Subcutaneous abdominal adipose tissue (tissue), 5 donors: Measurements from ENCODE around the gene TC2N.
"Not testable (repeated sequence)": the region's sequence is repeated elsewhere in the genome, so short reads cannot be mapped to it uniquely, and the experiment has no call there.

Experiments used
- H3K27ac ChIP-seq: one replicate; pipeline ENCODE4 v1.7.0; 2013; ENCODE audit warnings: low read depth, mild to moderate bottlenecking, inconsistent platforms, low read length, moderate library complexity
- H3K27me3 ChIP-seq, 5 donors: one replicate each; pipeline ENCODE4 v1.7.0; 2013; ENCODE audit warnings: low read length in 5 of 5, inconsistent platforms in 1 of 5; ENCODE audit not compliant: control insufficient read depth in 5 of 5, insufficient read depth in 4 of 5
- H3K36me3 ChIP-seq, 5 donors: one replicate each; pipeline ENCODE4 v1.7.0; 2013; ENCODE audit warnings: low read length in 5 of 5; ENCODE audit not compliant: control insufficient read depth in 5 of 5, insufficient read depth in 5 of 5
- H3K4me1 ChIP-seq, 5 donors: one replicate each; pipeline ENCODE4 v1.7.0; 2013; ENCODE audit warnings: low read length in 5 of 5, mild to moderate bottlenecking in 3 of 5, moderate library complexity in 1 of 5; ENCODE audit not compliant: control insufficient read depth in 5 of 5, insufficient read depth in 5 of 5
- H3K4me3 ChIP-seq, 5 donors: one replicate each; pipeline ENCODE4 v1.7.0; 2013; ENCODE audit warnings: low read length in 5 of 5, low read depth in 1 of 5
- H3K9ac ChIP-seq, 5 donors: one replicate each; pipeline ENCODE4 v1.7.0; 2013; ENCODE audit warnings: low read length in 5 of 5, mild to moderate bottlenecking in 4 of 5, moderate library complexity in 3 of 5
- H3K9me3 ChIP-seq, 5 donors: one replicate each; pipeline ENCODE4 v1.7.0; 2013; ENCODE audit warnings: low read length in 5 of 5; ENCODE audit not compliant: control insufficient read depth in 5 of 5
- donor health status: healthy.
- donor health status: healthy.
- donor health status: healthy.
- donor health status: healthy.
- donor health status: healthy.

TC2N gene

GRCh38 chr14:91827746-91828145 is 39.6 kb downstream of the TC2N start:
- no peak overlapping the region for H3K9ac ChIP-seq
- H3K36me3 ChIP-seq, result no peaks in the 10 kb centered on the region
- no peak overlapping the region for H3K27ac ChIP-seq
- no peak overlapping the region for H3K4me3 ChIP-seq
- peaks cover 0 to 7% (median 4%) of the 10 kb centered on the region in 5 donors for H3K9me3 ChIP-seq
- H3K4me1 ChIP-seq, result no peaks in the 10 kb centered on the region
- H3K27me3 ChIP-seq, result no peaks in the 10 kb centered on the region

GRCh38 chr14:91817566-91818325 is 49.6 kb downstream of the TC2N start:
- Histone ChIP-seq H3K9me3 (peaks cover 0 to 3% (median 0%) of the 10 kb centered on the region in 5 donors), H3K36me3 (no peaks in the 10 kb centered on the region), H3K4me1 (no peaks in the 10 kb centered on the region), H3K27me3 (no peaks in the 10 kb centered on the region), H3K9ac (no peak overlapping the region), H3K27ac (no peak overlapping the region), H3K4me3 (no peak overlapping the region)

- H3K4me1 ChIP-seq, result no peaks in the 10 kb centered on the region
- H3K27me3 ChIP-seq, result no peaks in the 10 kb centered on the region
- H3K9ac ChIP-seq, result no peak overlapping the region
- H3K27ac ChIP-seq, result no peak overlapping the region
- H3K9me3 ChIP-seq, result peaks cover 3 to 12% (median 8%) of the 10 kb centered on the region in 5 donors
- H3K4me3 ChIP-seq, result no peak overlapping the region
- H3K36me3 ChIP-seq, result peaks cover 0 to 8% (median 0%) of the 10 kb centered on the region in 5 donors
These were observed 53.0 kb downstream of the TC2N start for GRCh38 chr14:91814317-91814716.

GRCh38 chr14:91810699-91811098 is 56.6 kb downstream of the TC2N start:
- H3K36me3 ChIP-seq, result peaks cover 0 to 16% (median 3%) of the 10 kb centered on the region in 5 donors
- H3K4me3 ChIP-seq, result no peak overlapping the region
- peaks cover 0 to 30% (median 18%) of the 10 kb centered on the region in 5 donors for H3K9me3 ChIP-seq
- no peaks in the 10 kb centered on the region for H3K4me1 ChIP-seq
- H3K9ac ChIP-seq, result no peak overlapping the region
- H3K27ac ChIP-seq, result no peak overlapping the region
- H3K27me3 ChIP-seq, result no peaks in the 10 kb centered on the region

GRCh38 chr14:91806716-91807115 is 60.6 kb downstream of the TC2N start:
- peaks cover 0 to 15% (median 3%) of the 10 kb centered on the region in 5 donors for H3K36me3 ChIP-seq
- no peaks in the 10 kb centered on the region for H3K27me3 ChIP-seq
- H3K4me3 ChIP-seq, result peak overlapping the region in 2 of 5 donors; percentile 7 to 29
- no peak overlapping the region for H3K27ac ChIP-seq
- H3K9me3 ChIP-seq, result peaks cover 0 to 30% (median 21%) of the 10 kb centered on the region in 5 donors
- H3K4me1 ChIP-seq, result no peaks in the 10 kb centered on the region
- no peak overlapping the region for H3K9ac ChIP-seq

GRCh38 chr14:91806094-91806493 is 61.2 kb downstream of the TC2N start:
- H3K9me3 ChIP-seq, result peaks cover 0 to 29% (median 21%) of the 10 kb centered on the region in 5 donors
- not testable (repeated sequence) for H3K4me1 ChIP-seq, H3K9ac ChIP-seq, H3K27ac ChIP-seq, H3K4me3 ChIP-seq, H3K27me3 ChIP-seq
- H3K36me3 ChIP-seq, result peaks cover 0 to 11% (median 3%) of the 10 kb centered on the region in 5 donors

- no peaks in the 10 kb centered on the region for H3K27me3 ChIP-seq
- peaks cover 0 to 8% (median 3%) of the 10 kb centered on the region in 5 donors for H3K36me3 ChIP-seq
- no peak overlapping the region for H3K4me3 ChIP-seq
- no peak overlapping the region for H3K9ac ChIP-seq
- no peak overlapping the region for H3K27ac ChIP-seq
- H3K4me1 ChIP-seq, result no peaks in the 10 kb centered on the region
- H3K9me3 ChIP-seq, result peaks cover 0 to 26% (median 20%) of the 10 kb centered on the region in 5 donors
These were observed 61.7 kb downstream of the TC2N start for GRCh38 chr14:91805659-91806058.

- peaks cover 0 to 3% (median 0%) of the 10 kb centered on the region in 5 donors for H3K36me3 ChIP-seq
- H3K4me3 ChIP-seq, result no peak overlapping the region
- H3K27me3 ChIP-seq, result no peaks in the 10 kb centered on the region
- no peak overlapping the region for H3K27ac ChIP-seq
- H3K9ac ChIP-seq, result no peak overlapping the region
- H3K4me1 ChIP-seq, result no peaks in the 10 kb centered on the region
- H3K9me3 ChIP-seq, result peaks cover 0 to 9% (median 5%) of the 10 kb centered on the region in 5 donors
These were observed 66.0 kb downstream of the TC2N start for GRCh38 chr14:91801358-91801757.

GRCh38 chr14:91796617-91797347 is 70.6 kb downstream of the TC2N start:
- Histone ChIP-seq H3K27me3 (no peaks in the 10 kb centered on the region), H3K9me3 (peaks cover 0 to 3% (median 0%) of the 10 kb centered on the region in 5 donors), H3K36me3 (peaks cover 0 to 4% (median 0%) of the 10 kb centered on the region in 5 donors), H3K4me1 (no peaks in the 10 kb centered on the region), H3K27ac (no peak overlapping the region), H3K9ac (no peak overlapping the region), H3K4me3 (no peak overlapping the region)

- H3K9ac ChIP-seq, result no peak overlapping the region
- peaks cover 0 to 4% (median 0%) of the 10 kb centered on the region in 5 donors for H3K36me3 ChIP-seq
- no peaks in the 10 kb centered on the region for H3K27me3 ChIP-seq
- H3K9me3 ChIP-seq, result peaks cover 0 to 3% (median 0%) of the 10 kb centered on the region in 5 donors
- no peak overlapping the region for H3K27ac ChIP-seq
- no peak overlapping the region for H3K4me3 ChIP-seq
- no peaks in the 10 kb centered on the region for H3K4me1 ChIP-seq
These were observed 73.6 kb downstream of the TC2N start for GRCh38 chr14:91793704-91794103.
